ENCODE data around the gene RBMXL3.

The RBMXL3 gene

DNA sequence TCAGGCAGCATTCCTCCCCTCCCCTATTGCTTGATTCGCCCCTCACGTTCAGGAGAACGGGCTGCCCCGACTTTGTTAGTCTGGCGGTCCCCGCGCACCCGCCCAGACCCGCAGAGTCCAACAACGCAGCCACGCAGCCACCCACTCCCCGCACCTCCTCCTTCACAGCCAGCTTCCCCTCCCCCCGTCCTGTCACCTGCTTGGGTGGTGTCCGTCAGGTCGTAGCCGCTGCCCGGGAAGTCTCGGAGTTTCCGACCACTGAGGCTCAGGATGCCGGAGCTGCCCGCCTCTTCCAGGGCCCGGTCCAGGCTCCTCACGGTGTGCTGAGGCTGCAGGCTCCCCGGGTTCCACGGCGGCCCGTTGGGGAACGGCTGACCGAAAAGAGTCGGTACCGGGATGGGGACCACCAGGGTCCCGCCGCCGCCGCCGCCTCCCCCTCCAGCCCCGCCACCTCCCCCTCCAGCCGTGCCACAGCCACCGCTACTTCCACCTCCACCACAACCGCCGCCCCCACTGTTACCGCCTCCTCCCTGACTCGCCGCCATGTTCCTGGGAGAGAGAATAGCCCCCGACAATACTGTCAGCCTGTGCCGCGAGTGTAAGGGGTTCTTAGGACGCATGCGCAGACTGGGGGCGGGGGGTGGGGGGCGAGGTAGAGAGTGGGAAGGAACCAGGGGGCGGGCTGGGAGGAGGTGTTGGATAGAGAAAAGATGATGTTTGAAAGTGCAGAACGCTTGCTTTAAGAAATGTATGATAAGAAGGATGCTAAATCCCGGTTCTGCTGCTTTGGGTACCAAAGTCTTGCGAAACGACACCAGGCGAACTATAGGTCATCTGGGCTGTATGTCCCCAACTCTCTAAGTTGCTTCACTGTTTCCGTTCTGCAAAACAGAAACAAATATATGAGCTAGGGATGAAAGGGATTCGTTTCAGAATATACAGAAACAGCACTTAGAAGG is 44.6 kb downstream of the RBMXL3 start, which contains the start of gene LRCH2:
LRCH2 (minus strand) TSS at position 600 of the 959 bp plus-strand sequence; CDS start at position 545, 55 bp downstream.
- peak; percentile 75 for DNase-seq (ENCODE audit: low read depth, low spot score)

- no peak for DNase-seq (ENCODE audit: low read depth, low spot score)
Measured at GRCh38 chrX:115234461-115234860, 45.3 kb downstream of the RBMXL3 start.

- DNase-seq (ENCODE audit: low read depth, low spot score) = no peak
Measured at GRCh38 chrX:115236560-115236959, 47.4 kb downstream of the RBMXL3 start.

GRCh38 chrX:115237056-115237455 is 47.8 kb downstream of the RBMXL3 start:
- DNase-seq (ENCODE audit: low read depth, low spot score) = no peak

All from astrocyte of the hippocampus (primary cell).